Astrocyte (in vitro differentiated cells and primary cell): Measurements from ENCODE around the gene MT1X. TPM values are rescaled to one million over a fixed set of nuclear protein-coding genes. Genes with fewer than 3 reads are reported as not detected.

Source experiments
- DNase-seq: peaks from one replicate; pipeline ENCODE4 v3.0.0-alpha.2; 2010; ENCODE audit warnings: low read depth
- FAIRE-seq: peaks from 2 replicates; lab custom pipeline; 2011; peaks lifted over from hg19 to GRCh38; lab: Jason Lieb, UNC
- H2AFZ ChIP-seq: 2 replicates; pipeline ENCODE4 v1.6.0; 2012; ENCODE audit warnings: low read depth, low read length, inconsistent platforms
- H3K27ac ChIP-seq: 2 replicates; pipeline ENCODE4 v1.5.1; 2011; ENCODE audit warnings: low read depth, low read length, inconsistent platforms
- H3K27me3 ChIP-seq: 2 replicates; pipeline ENCODE4 v1.6.0; 2011; ENCODE audit warnings: low read length, inconsistent platforms; ENCODE audit not compliant: insufficient read depth
- H3K36me3 ChIP-seq: 2 replicates; pipeline ENCODE4 v1.5.1; 2011; ENCODE audit warnings: low read length, inconsistent platforms; ENCODE audit not compliant: insufficient read depth
- H3K4me1 ChIP-seq: 2 replicates; pipeline ENCODE4 v1.5.1; 2011; ENCODE audit warnings: low read length, inconsistent platforms; ENCODE audit not compliant: insufficient read depth
- H3K4me2 ChIP-seq: 2 replicates; pipeline ENCODE4 v1.6.0; 2012; ENCODE audit warnings: low read length, inconsistent platforms
- H3K4me3 ChIP-seq: 2 replicates; pipeline ENCODE4 v1.5.1; 2011; ENCODE audit warnings: low read depth, mild to moderate bottlenecking, low read length, inconsistent platforms; ENCODE audit not compliant: insufficient read depth
- H3K79me2 ChIP-seq: 2 replicates; pipeline ENCODE4 v1.6.0; 2012; ENCODE audit warnings: mild to moderate bottlenecking, low read length, inconsistent platforms; ENCODE audit not compliant: insufficient read depth
- H3K9ac ChIP-seq: 2 replicates; pipeline ENCODE4 v1.6.0; 2012; ENCODE audit warnings: mild to moderate bottlenecking, low read length, inconsistent platforms
- H3K9me3 ChIP-seq: 2 replicates; pipeline ENCODE4 v1.5.1; 2012; ENCODE audit warnings: low read depth, mild to moderate bottlenecking, low read length, inconsistent platforms; ENCODE audit not compliant: insufficient read depth
- H4K20me1 ChIP-seq: 2 replicates; pipeline ENCODE4 v1.6.0; 2012; ENCODE audit warnings: low read length, inconsistent platforms; ENCODE audit not compliant: insufficient read depth
- H3K27ac Mint-ChIP-seq: one replicate; pipeline ENCODE4 v1.8.0; 2021; ENCODE audit warnings: mild to moderate bottlenecking, mixed read lengths; ENCODE audit not compliant: unreplicated experiment
- H3K27me3 Mint-ChIP-seq: one replicate; pipeline ENCODE4 v1.8.0; 2021; ENCODE audit warnings: low read depth, mixed read lengths; ENCODE audit not compliant: unreplicated experiment
- H3K36me3 Mint-ChIP-seq: one replicate; pipeline ENCODE4 v1.8.0; 2021; ENCODE audit warnings: low read depth, mixed read lengths; ENCODE audit not compliant: unreplicated experiment
- H3K4me1 Mint-ChIP-seq: one replicate; pipeline ENCODE4 v1.8.0; 2021; ENCODE audit warnings: low read depth, mixed read lengths; ENCODE audit not compliant: unreplicated experiment
- H3K4me3 Mint-ChIP-seq: one replicate; pipeline ENCODE4 v1.8.0; 2021; ENCODE audit warnings: mild to moderate bottlenecking, moderate library complexity, mixed read lengths; ENCODE audit not compliant: unreplicated experiment
- H3K9me3 Mint-ChIP-seq: one replicate; pipeline ENCODE4 v1.8.0; 2021; ENCODE audit warnings: mild to moderate bottlenecking, mixed read lengths; ENCODE audit not compliant: unreplicated experiment
- CTCF ChIP-seq: IDR thresholded peaks from 2 replicates; pipeline ENCODE4 v1.5.1; 2011; ENCODE audit warnings: low read depth, mild to moderate bottlenecking, inconsistent platforms, low read length, moderate library complexity; ENCODE audit not compliant: insufficient read depth
- EZH2 ChIP-seq: IDR thresholded peaks from 2 replicates; pipeline ENCODE4 v1.6.1; 2012; ENCODE audit warnings: mild to moderate bottlenecking, low read length, inconsistent platforms; ENCODE audit not compliant: insufficient read depth
- total RNA-seq: library from RNA; stranded (reverse); gene quantifications from 2 replicates; pipeline ENCODE4 v1.2.1, GENCODE V29; 2021

Gene MT1X
- total RNA-seq, 1 donor from 2014 or later, result 7.0 TPM

DNA sequence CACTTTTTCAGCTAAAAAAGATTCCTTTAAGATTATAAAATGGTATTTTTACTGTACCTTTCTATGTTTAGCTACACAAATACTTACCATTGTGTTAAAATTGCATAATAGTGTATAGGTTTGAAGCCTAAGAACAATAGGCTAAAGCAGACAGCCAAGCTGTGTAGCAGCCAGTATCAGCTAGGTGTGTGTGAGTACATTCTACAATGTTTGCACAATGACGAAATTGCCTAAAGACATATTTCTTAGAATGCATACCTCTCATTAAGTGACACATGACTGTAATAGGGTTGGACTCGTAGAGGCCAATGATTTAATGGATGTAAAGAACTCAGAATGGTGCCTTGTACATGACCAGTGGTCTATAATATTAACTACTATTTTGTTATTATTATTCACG lies 32.5 kb upstream of the MT1X start:
- no peak overlapping the region for H3K4me3 ChIP-seq
- no peaks in the 10 kb centered on the region for H3K9me3 ChIP-seq
- Mint-ChIP-seq H3K27ac (no peak overlapping the region), H3K9me3 (no peaks in the 10 kb centered on the region), H3K4me1 (no peaks in the 10 kb centered on the region), H3K27me3 (peaks cover 90% of the 10 kb centered on the region), H3K36me3 (no peaks in the 10 kb centered on the region), H3K4me3 (no peak overlapping the region)
- H3K27ac ChIP-seq, result no peak overlapping the region
- H4K20me1 ChIP-seq, result no peaks in the 10 kb centered on the region
- no peak overlapping the region for H2AFZ ChIP-seq
- FAIRE-seq (no peak), DNase-seq (no peak)
- peaks cover 4% of the 10 kb centered on the region for H3K4me1 ChIP-seq
- no peaks in the 10 kb centered on the region for H3K36me3 ChIP-seq
- H3K9ac ChIP-seq, result no peak overlapping the region
- peaks cover 81% of the 10 kb centered on the region for H3K27me3 ChIP-seq
- TF ChIP-seq EZH2, result no peak
- no peak for TF ChIP-seq CTCF
- H3K4me2 ChIP-seq, result no peak overlapping the region
- H3K79me2 ChIP-seq, result no peaks in the 10 kb centered on the region

DNA sequence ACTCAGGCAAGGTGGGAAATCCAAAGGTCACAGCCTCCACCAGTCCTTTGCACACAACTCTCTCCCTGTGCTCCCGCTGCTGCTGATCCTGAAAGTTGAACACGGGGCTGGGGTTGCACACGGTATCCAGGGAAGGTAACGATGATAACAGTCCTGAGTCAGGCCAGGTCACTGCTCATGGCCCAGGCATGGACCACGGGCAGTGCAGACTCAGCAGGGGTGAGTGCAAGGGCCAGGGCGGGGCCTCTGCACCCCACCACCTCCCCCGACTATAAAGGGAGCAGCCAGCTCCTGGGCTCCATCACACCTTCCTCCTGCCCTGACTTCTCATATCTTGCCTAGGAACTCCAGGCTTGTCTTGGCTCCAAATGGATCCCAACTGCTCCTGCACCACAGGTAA lies 30.7 kb upstream of the MT1X start, which contains the start of gene MT1B:
TSS of gene MT1B (plus strand) at position 301 of the 400 bp plus-strand sequence. CDS start at position 369, 68 bp downstream.
- no peaks in the 10 kb centered on the region for H4K20me1 ChIP-seq
- no peaks in the 10 kb centered on the region for H3K9me3 ChIP-seq
- no peak within 1 kb of the TSS for H2AFZ ChIP-seq
- H3K27ac Mint-ChIP-seq, result no peak within 1 kb of the TSS
- H3K4me1 Mint-ChIP-seq, result no peaks in the 10 kb centered on the region
- peaks cover 85% of the 10 kb centered on the region for H3K27me3 Mint-ChIP-seq
- TF ChIP-seq EZH2 (no peak), CTCF (no peak)
- FAIRE-seq (no peak), DNase-seq (no peak)
- H3K79me2 ChIP-seq, result no peaks in the 10 kb centered on the region
- no peaks in the 10 kb centered on the region for H3K36me3 ChIP-seq
- H3K27me3 ChIP-seq, result peaks cover 64% of the 10 kb centered on the region
- H3K9ac ChIP-seq, result no peak within 1 kb of the TSS
- no peak within 1 kb of the TSS for H3K4me3 ChIP-seq
- peaks cover 4% of the 10 kb centered on the region for H3K4me1 ChIP-seq
- no peaks in the 10 kb centered on the region for H3K36me3 Mint-ChIP-seq
- no peaks in the 10 kb centered on the region for H3K9me3 Mint-ChIP-seq
- H3K4me3 Mint-ChIP-seq, result no peak within 1 kb of the TSS
- no peak within 1 kb of the TSS for H3K4me2 ChIP-seq
- no peak within 1 kb of the TSS for H3K27ac ChIP-seq

- H3K27ac ChIP-seq, result no peak overlapping the region
- H3K4me1 Mint-ChIP-seq, result peaks cover 1% of the 10 kb centered on the region
- H3K4me3 ChIP-seq, result no peak overlapping the region
- H3K36me3 ChIP-seq, result no peaks in the 10 kb centered on the region
- H4K20me1 ChIP-seq, result no peaks in the 10 kb centered on the region
- H3K27me3 ChIP-seq, result peaks cover 58% of the 10 kb centered on the region
- H3K9ac ChIP-seq, result no peak overlapping the region
- no peaks in the 10 kb centered on the region for H3K9me3 ChIP-seq
- no peak overlapping the region for H3K4me2 ChIP-seq
- H2AFZ ChIP-seq, result no peak overlapping the region
- no peaks in the 10 kb centered on the region for H3K36me3 Mint-ChIP-seq
- DNase-seq (no peak), FAIRE-seq (no peak)
- H3K4me3 Mint-ChIP-seq, result no peak overlapping the region
- H3K27ac Mint-ChIP-seq, result no peak overlapping the region
- peaks cover 4% of the 10 kb centered on the region for H3K4me1 ChIP-seq
- peaks cover 83% of the 10 kb centered on the region for H3K27me3 Mint-ChIP-seq
- no peaks in the 10 kb centered on the region for H3K9me3 Mint-ChIP-seq
- H3K79me2 ChIP-seq, result no peaks in the 10 kb centered on the region
- TF ChIP-seq EZH2 (no peak), CTCF (no peak)
Measured at GRCh38 chr16:56652600-56652999, 29.7 kb upstream of the MT1X start.
